Ishikawa (cell line): ENCODE measurements around the gene SPPL2C.

Experiments
- CEBPB ChIP-seq: IDR thresholded peaks from 2 replicates; pipeline ENCODE4 v1.6.1; 2012
- CREB1 ChIP-seq: IDR thresholded peaks from 2 replicates; pipeline ENCODE4 v1.6.1; 2012; ENCODE audit warnings: low read depth
- EGR1 ChIP-seq: IDR thresholded peaks from 2 replicates; pipeline ENCODE4 v1.6.1; 2012
- EP300 ChIP-seq: IDR thresholded peaks from 2 replicates; pipeline ENCODE4 v1.6.1; 2012; ENCODE audit warnings: borderline replicate concordance
- FOXM1 ChIP-seq: IDR thresholded peaks from 2 replicates; pipeline ENCODE4 v1.6.1; 2012; ENCODE audit warnings: low read depth, borderline replicate concordance
- MAX ChIP-seq: IDR thresholded peaks from 2 replicates; pipeline ENCODE4 v1.6.1; 2012
- NFIC ChIP-seq: IDR thresholded peaks from 2 replicates; pipeline ENCODE4 v1.6.1; 2012
- RAD21 ChIP-seq: IDR thresholded peaks from 2 replicates; pipeline ENCODE4 v1.6.1; 2012; ENCODE audit warnings: low read depth
- REST ChIP-seq: IDR thresholded peaks from 2 replicates; pipeline ENCODE4 v1.6.1; 2012; ENCODE audit warnings: low read depth, mild to moderate bottlenecking
- TAF1 ChIP-seq: IDR thresholded peaks from 2 replicates; pipeline ENCODE4 v1.6.1; 2012; ENCODE audit warnings: low read depth, mild to moderate bottlenecking
- TCF12 ChIP-seq: IDR thresholded peaks from 2 replicates; pipeline ENCODE4 v1.6.1; 2012; ENCODE audit warnings: low read depth
- TEAD4 ChIP-seq: IDR thresholded peaks from 2 replicates; pipeline ENCODE4 v1.6.1; 2012
- USF1 ChIP-seq: IDR thresholded peaks from 2 replicates; pipeline ENCODE4 v1.6.1; 2012
- YY1 ChIP-seq: IDR thresholded peaks from 2 replicates; pipeline ENCODE4 v1.6.1; 2012; ENCODE audit warnings: low read depth
- ZBTB7A ChIP-seq: IDR thresholded peaks from 2 replicates; pipeline ENCODE4 v1.6.1; 2012; ENCODE audit warnings: low read depth

The SPPL2C gene

GRCh38 chr17:45871718-45872117, 27.0 kb downstream of the SPPL2C start:
- no peak for TF ChIP-seq NFIC
- no peak for TF ChIP-seq CREB1
- no peak for TF ChIP-seq TAF1
- no peak for TF ChIP-seq ZBTB7A
- no peak for TF ChIP-seq EP300
- TF ChIP-seq REST, result no peak
- no peak for TF ChIP-seq MAX
- TF ChIP-seq RAD21, result no peak
- no peak for TF ChIP-seq CEBPB
- no peak for TF ChIP-seq EGR1
- no peak for TF ChIP-seq TEAD4
- TF ChIP-seq FOXM1, result no peak
- TF ChIP-seq TCF12, result no peak
- no peak for TF ChIP-seq YY1
- no peak for TF ChIP-seq USF1

- TF ChIP-seq YY1, result no peak
- TF ChIP-seq CREB1, result no peak
- TF ChIP-seq NFIC, result no peak
- no peak for TF ChIP-seq MAX
- TF ChIP-seq EGR1, result no peak
- TF ChIP-seq FOXM1, result no peak
- no peak for TF ChIP-seq EP300
- TF ChIP-seq TEAD4, result no peak
- no peak for TF ChIP-seq REST
Measured at GRCh38 chr17:45873728-45874127, 29.0 kb downstream of the SPPL2C start.

- no peak for TF ChIP-seq YY1
- TF ChIP-seq CREB1, result no peak
- TF ChIP-seq MAX, result no peak
- TF ChIP-seq USF1, result no peak
Measured at GRCh38 chr17:45874151-45874550, 29.5 kb downstream of the SPPL2C start.

- no peak for TF ChIP-seq FOXM1
- TF ChIP-seq ZBTB7A, result no peak
- no peak for TF ChIP-seq NFIC
- TF ChIP-seq MAX, result no peak
- no peak for TF ChIP-seq TAF1
Measured at GRCh38 chr17:45876539-45876938, 31.9 kb downstream of the SPPL2C start.

- TF ChIP-seq ZBTB7A, result no peak
- TF ChIP-seq NFIC, result no peak
- no peak for TF ChIP-seq MAX
- no peak for TF ChIP-seq TEAD4
Measured at GRCh38 chr17:45877467-45877866, 32.8 kb downstream of the SPPL2C start.

GRCh38 chr17:45883063-45883462, 38.4 kb downstream of the SPPL2C start:
- TF ChIP-seq REST (no peak), MAX (no peak), USF1 (no peak), CEBPB (no peak), TEAD4 (no peak), TAF1 (no peak), TCF12 (no peak)
